Prostate gland (tissue), 2 donors: ENCODE measurements around the gene G6PC2. TPM values are rescaled to one million over a fixed set of nuclear protein-coding genes. Genes with fewer than 3 reads are reported as not detected.

Source experiments
- DNase-seq: peaks from one replicate; pipeline ENCODE4 v3.0.0-alpha.2; 2019; ENCODE audit warnings: low spot score
- H3K27ac ChIP-seq, 2 donors: fragments of 200-600 bp; sonication (generic); 2 replicates each; pipeline ENCODE4 v1.5.1; 2017 to 2019
- H3K27me3 ChIP-seq: fragments of 200-600 bp; sonication (generic); replicated peaks from 2 replicates; pipeline ENCODE4 v1.5.1; 2019; ENCODE audit not compliant: insufficient read depth
- H3K36me3 ChIP-seq, 2 donors: fragments of 200-600 bp; sonication (generic); 1 replicate in 1 of 2; 2 replicates in 1 of 2; pipeline versions ENCODE4 v1.5.1 to v1.8.1; 2017 to 2019
- H3K4me1 ChIP-seq: fragments of 200-600 bp; sonication (generic); replicated peaks from 2 replicates; pipeline ENCODE4 v1.5.1; 2019
- H3K4me3 ChIP-seq, 2 donors: fragments of 200-600 bp; sonication (generic); 2 replicates each; pipeline ENCODE4 v1.5.1; 2017 to 2019
- H3K9me3 ChIP-seq: fragments of 200-600 bp; sonication (generic); 2 replicates; pipeline ENCODE4 v1.5.1; 2017
- CTCF ChIP-seq, 4 experiments: fragments of 200-600 bp in 2 of 4; fragments of 450-650 bp in 2 of 4; sonication (generic) in 2 of 4; IDR thresholded peaks; 1 replicate in 3 of 4; 2 replicates in 1 of 4; pipeline ENCODE4 v1.5.1; 2016 to 2019; ENCODE audit warnings: antibody characterized with exemption in 4 of 4, mild to moderate bottlenecking in 2 of 4, moderate library complexity in 2 of 4
- POLR2A ChIP-seq: fragments of 450-650 bp; IDR thresholded peaks from one replicate; pipeline ENCODE4 v1.6.1; 2016; ENCODE audit warnings: antibody characterized with exemption, mild to moderate bottlenecking
- POLR2AphosphoS5 ChIP-seq: sonication (generic); formaldehyde crosslinking; IDR thresholded peaks from one replicate; pipeline ENCODE4 v1.6.1; 2017; ENCODE audit warnings: antibody characterized with exemption
- WGBS: methylation state at CpG from one replicate; pipeline ENCODE4 v1.1.5; 2018; 5-methylcytosine and 5-hydroxymethylcytosine counted together
- intact Hi-C: fragments of 100-400 bp; cut with DNase I; formaldehyde crosslinking; loops from one replicate; pipeline ENCODE4 v1.14.2; 2022
- total RNA-seq, 2 donors: library from RNA; depleted of rRNA; stranded (reverse); fragments of >200 nt; gene quantifications; one replicate each; pipeline ENCODE4 v1.1.0, GENCODE V29; 2016

Gene G6PC2
- total RNA-seq, 2 donors from 2014 or later = not detected

- no peak overlapping the region for H3K4me3 ChIP-seq
- TF ChIP-seq POLR2A = no peak
- no peak for TF ChIP-seq POLR2AphosphoS5
- no peaks in the 10 kb centered on the region for H3K27me3 ChIP-seq
- no peaks in the 10 kb centered on the region for H3K4me1 ChIP-seq
- H3K9me3 ChIP-seq = no peaks in the 10 kb centered on the region
- H3K36me3 ChIP-seq = no peaks in the 10 kb centered on the region
- no peak overlapping the region for H3K27ac ChIP-seq
- 73% methylated on average over 1 of the region's 1 CpG for WGBS
- intact Hi-C loops = no loop called here
- no peak for DNase-seq
Observed at GRCh38 chr2:168952424-168952823, 51.3 kb downstream of the G6PC2 start.

GRCh38 chr2:168954256-168954655 is 53.2 kb downstream of the G6PC2 start:
- Histone ChIP-seq H3K27ac (no peak overlapping the region), H3K36me3 (no peaks in the 10 kb centered on the region), H3K4me1 (no peaks in the 10 kb centered on the region), H3K27me3 (no peaks in the 10 kb centered on the region), H3K4me3 (no peak overlapping the region), H3K9me3 (no peaks in the 10 kb centered on the region)
- no peak for TF ChIP-seq POLR2A
- no peak for TF ChIP-seq POLR2AphosphoS5
- TF ChIP-seq CTCF (IDR thresholded peaks at IDR 0.05) = no peak
- DNase-seq = no peak
- intact Hi-C loops = no loop called here

- no peak for DNase-seq
- WGBS = 91% methylated on average over 4 of the region's 4 CpGs
- H3K27me3 ChIP-seq = no peaks in the 10 kb centered on the region
- no peaks in the 10 kb centered on the region for H3K4me1 ChIP-seq
- H3K9me3 ChIP-seq = no peaks in the 10 kb centered on the region
- intact Hi-C loops = no loop called here
- TF ChIP-seq POLR2A (no peak), POLR2AphosphoS5 (no peak), CTCF (IDR thresholded peaks at IDR 0.05) (no peak)
- H3K36me3 ChIP-seq = no peaks in the 10 kb centered on the region
- H3K27ac ChIP-seq = no peak overlapping the region
- H3K4me3 ChIP-seq = no peak overlapping the region
Observed at GRCh38 chr2:168955321-168955720, 54.2 kb downstream of the G6PC2 start.

DNA sequence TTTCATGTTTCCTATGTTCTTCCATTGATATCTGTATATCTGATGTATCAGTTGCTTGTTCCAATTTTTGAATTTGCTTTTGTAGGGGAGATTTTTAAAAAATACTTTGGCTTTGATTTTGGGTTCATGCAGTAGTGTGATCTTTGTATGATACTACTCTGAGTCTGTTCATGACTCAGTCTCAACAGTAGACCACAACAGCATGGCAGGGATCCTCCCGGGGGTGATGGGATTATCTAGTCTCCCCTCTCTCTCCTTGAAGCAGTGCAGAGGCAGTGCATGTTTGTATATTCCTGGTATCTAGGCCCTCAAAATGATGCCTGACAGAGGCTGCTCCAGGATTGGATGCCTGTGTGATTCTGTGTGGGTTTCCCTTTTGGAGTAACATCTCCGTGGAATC is 55.3 kb downstream of the G6PC2 start:
- WGBS = 82% methylated on average over 2 of the region's 2 CpGs
- H3K27ac ChIP-seq = no peak overlapping the region
- no peaks in the 10 kb centered on the region for H3K4me1 ChIP-seq
- no peak for DNase-seq
- intact Hi-C loops = no loop called here
- TF ChIP-seq CTCF (IDR thresholded peaks at IDR 0.05) = no peak
- no peak for TF ChIP-seq POLR2AphosphoS5
- TF ChIP-seq POLR2A = no peak
- H3K9me3 ChIP-seq = no peaks in the 10 kb centered on the region
- no peaks in the 10 kb centered on the region for H3K27me3 ChIP-seq
- H3K36me3 ChIP-seq = no peaks in the 10 kb centered on the region
- H3K4me3 ChIP-seq = no peak overlapping the region

Other genes starting within 250 kb of the G6PC2 start
- 10 to 100 TPM; 14.9 to 56.1 TPM for gene NOSTRIN, start 98.7 kb upstream of the G6PC2 start, total RNA-seq
- gene SPC25, start 10.9 kb upstream of the G6PC2 start, total RNA-seq = 1 to 10 TPM in 1 of 2 donors, under 1 TPM in 1; 0.91 to 2.2 TPM
- 1 to 10 TPM in 1 of 2 donors, not detected in 1; 1.2 TPM for gene ABCB11, start 130.0 kb downstream of the G6PC2 start, total RNA-seq
- gene DHRS9, start 168.3 kb downstream of the G6PC2 start, total RNA-seq = under 1 TPM; 0.32 to 0.34 TPM